ENCODE measurements around the gene MAP3K21. TPM values are rescaled to one million over a fixed set of nuclear protein-coding genes. Genes with fewer than 3 reads are reported as not detected.

The MAP3K21 gene
- total RNA-seq, 4 donors from 2014 or later = 6.3 to 14.1 (median 8.9) TPM

- H3K27me3 ChIP-seq = no peaks in the 10 kb centered on the region
- H3K4me3 ChIP-seq = no peak overlapping the region
- TF ChIP-seq POLR2AphosphoS5 (IDR thresholded peaks at IDR 0.05) (no peak), EP300 (IDR thresholded peaks at IDR 0.05) (no peak), POLR2A (IDR thresholded peaks at IDR 0.05) (no peak), CTCF (IDR thresholded peaks at IDR 0.05) (no peak)
- H3K4me1 ChIP-seq = no peaks in the 10 kb centered on the region
- H3K27ac ChIP-seq = no peak overlapping the region
- 95% methylated on average over 5 of the region's 5 CpGs for WGBS
- H3K9me3 ChIP-seq = no peaks in the 10 kb centered on the region
- H3K36me3 ChIP-seq = no peaks in the 10 kb centered on the region
- DNase-seq (ENCODE audit: low spot score in 2 of 2) = no peak
Measured at GRCh38 chr1:233349137-233349536, 21.6 kb downstream of the MAP3K21 start.

- Histone ChIP-seq H3K27me3 (no peaks in the 10 kb centered on the region), H3K36me3 (no peaks in the 10 kb centered on the region), H3K4me1 (no peaks in the 10 kb centered on the region), H3K4me3 (no peak overlapping the region), H3K9me3 (no peaks in the 10 kb centered on the region), H3K27ac (no peak overlapping the region)
- TF ChIP-seq POLR2A (IDR thresholded peaks at IDR 0.05) (no peak), EP300 (IDR thresholded peaks at IDR 0.05) (no peak), POLR2AphosphoS5 (IDR thresholded peaks at IDR 0.05) (no peak), CTCF (IDR thresholded peaks at IDR 0.05) (no peak)
- no peak for DNase-seq (ENCODE audit: low spot score in 2 of 2)
Measured at GRCh38 chr1:233354983-233355382, 27.5 kb downstream of the MAP3K21 start.

GRCh38 chr1:233355841-233356704 lies 28.5 kb downstream of the MAP3K21 start:
- Histone ChIP-seq H3K9me3 (no peaks in the 10 kb centered on the region), H3K4me3 (no peak overlapping the region), H3K27ac (no peak overlapping the region), H3K36me3 (no peaks in the 10 kb centered on the region), H3K4me1 (no peaks in the 10 kb centered on the region), H3K27me3 (no peaks in the 10 kb centered on the region)
- WGBS = 78% methylated on average over 8 of the region's 8 CpGs
- DNase-seq (ENCODE audit: low spot score in 2 of 2) = no peak
- TF ChIP-seq POLR2AphosphoS5 (IDR thresholded peaks at IDR 0.05) (no peak), EP300 (IDR thresholded peaks at IDR 0.05) (no peak), POLR2A (IDR thresholded peaks at IDR 0.05) (no peak), CTCF (IDR thresholded peaks at IDR 0.05) (no peak)

GRCh38 chr1:233356705-233356987 lies 29.1 kb downstream of the MAP3K21 start:
- TF ChIP-seq CTCF (IDR thresholded peaks at IDR 0.05) = no peak
- no peak for TF ChIP-seq POLR2A (IDR thresholded peaks at IDR 0.05)
- no peak for TF ChIP-seq POLR2AphosphoS5 (IDR thresholded peaks at IDR 0.05)
- TF ChIP-seq EP300 (IDR thresholded peaks at IDR 0.05) = no peak
- DNase-seq (ENCODE audit: low spot score in 2 of 2) = no peak
- 95% methylated on average over 3 of the region's 3 CpGs for WGBS

GRCh38 chr1:233357595-233358397 lies 30.3 kb downstream of the MAP3K21 start:
- Histone ChIP-seq H3K9me3 (no peaks in the 10 kb centered on the region), H3K4me3 (no peak overlapping the region), H3K27me3 (no peaks in the 10 kb centered on the region), H3K27ac (no peak overlapping the region), H3K36me3 (no peaks in the 10 kb centered on the region), H3K4me1 (no peaks in the 10 kb centered on the region)
- DNase-seq (ENCODE audit: low spot score in 2 of 2) = no peak
- 87% methylated on average over 6 of the region's 6 CpGs for WGBS
- TF ChIP-seq CTCF (IDR thresholded peaks at IDR 0.05) = no peak
- no peak for TF ChIP-seq EP300 (IDR thresholded peaks at IDR 0.05)
- TF ChIP-seq POLR2A (IDR thresholded peaks at IDR 0.05) = no peak
- TF ChIP-seq POLR2AphosphoS5 (IDR thresholded peaks at IDR 0.05) = no peak

More at GRCh38 chr1:233356705-233356987, 29.1 kb downstream of the MAP3K21 start:
- H3K4me1 ChIP-seq = no peaks in the 10 kb centered on the region
- no peak overlapping the region for H3K4me3 ChIP-seq
- no peaks in the 10 kb centered on the region for H3K9me3 ChIP-seq
- H3K36me3 ChIP-seq = no peaks in the 10 kb centered on the region
- H3K27me3 ChIP-seq = no peaks in the 10 kb centered on the region
- no peak overlapping the region for H3K27ac ChIP-seq

Measured in suprapubic skin (tissue), 4 donors.